H1 (cell line): ENCODE data around the gene NT5C. TPM values are rescaled to one million over a fixed set of nuclear protein-coding genes. Genes with fewer than 3 reads are reported as not detected.
"Not testable (repeated sequence)": the region's sequence is repeated elsewhere in the genome, so short reads cannot be mapped to it uniquely, and the experiment has no call there.

ENCODE experiments used
- CTCF ChIA-PET: fragments of 300-600 bp; sonication (Branson Sonifier 250); formaldehyde crosslinking; loops from one replicate; lab custom pipeline; 2021; ENCODE audit not compliant: partially characterized antibody; lab: Charles Lee
- POLR2A ChIA-PET: fragments of 300-600 bp; sonication (Branson Sonifier 250); formaldehyde crosslinking; loops from one replicate; lab custom pipeline; 2021; ENCODE audit warnings: inconsistent platforms; ENCODE audit not compliant: partially characterized antibody; lab: Charles Lee
- DNase-seq, 2 experiments: peaks; one replicate each; pipeline versions ENCODE4 v3.0.0 to v3.0.0-alpha.2; 2010 to 2022; ENCODE audit warnings: low spot score in 2 of 2, low read depth in 1 of 2, mixed read lengths in 1 of 2
- FAIRE-seq: peaks from 2 replicates; lab custom pipeline; 2011; peaks lifted over from hg19 to GRCh38; lab: Jason Lieb, UNC
- H2AFZ ChIP-seq: 2 replicates; pipeline ENCODE4 v1.8.1; 2012; ENCODE audit warnings: low read length, inconsistent platforms
- H2AK5ac ChIP-seq: 2 replicates; pipeline ENCODE4 v1.6.1; 2013; ENCODE audit warnings: low read depth, low read length
- H2BK120ac ChIP-seq: replicated peaks from 2 replicates; pipeline ENCODE3; 2013; ENCODE audit warnings: low read depth, low read length, inconsistent platforms
- H2BK12ac ChIP-seq: 2 replicates; pipeline ENCODE4 v1.6.1; 2013; ENCODE audit warnings: low read depth, low read length
- H2BK15ac ChIP-seq: 2 replicates; pipeline ENCODE4 v1.6.1; 2013; ENCODE audit warnings: low read length
- H2BK20ac ChIP-seq: 2 replicates; pipeline ENCODE4 v1.6.1; 2013; ENCODE audit warnings: low read length
- H2BK5ac ChIP-seq: 2 replicates; pipeline ENCODE4 v1.6.1; 2013; ENCODE audit warnings: low read depth, low read length
- H3K14ac ChIP-seq: 2 replicates; pipeline ENCODE4 v1.6.1; 2013; ENCODE audit warnings: inconsistent platforms; ENCODE audit not compliant: insufficient read length
- H3K18ac ChIP-seq: 2 replicates; pipeline ENCODE4 v1.6.1; 2013; ENCODE audit warnings: low read length; ENCODE audit errors: extremely low read depth
- H3K23ac ChIP-seq: 2 replicates; pipeline ENCODE4 v1.6.1; 2013; ENCODE audit warnings: inconsistent platforms; ENCODE audit not compliant: insufficient read length
- H3K23me2 ChIP-seq: 2 replicates; pipeline ENCODE4 v1.6.1; 2013; ENCODE audit warnings: low read depth, low read length
- H3K27ac ChIP-seq: 2 replicates; pipeline ENCODE4 v1.6.1; 2011; ENCODE audit warnings: low read depth, low read length, inconsistent platforms
- H3K27me3 ChIP-seq, 4 experiments: replicated peaks in 1 of 4; 1 replicate in 1 of 4; 2 replicates in 3 of 4; pipeline versions ENCODE4 v1.6.1 to v1.8.1; 2011 to 2013; ENCODE audit warnings: low read length in 3 of 4, mild to moderate bottlenecking in 3 of 4, inconsistent platforms in 2 of 4, mixed read lengths in 2 of 4, moderate library complexity in 1 of 4; ENCODE audit not compliant: control insufficient read depth in 3 of 4, insufficient read depth in 3 of 4; ENCODE audit errors: extremely low read depth in 1 of 4
- H3K36me3 ChIP-seq, 4 experiments: 2 replicates each; pipeline versions ENCODE4 v1.6.1 to v1.8.1; 2011 to 2013; ENCODE audit warnings: mild to moderate bottlenecking in 4 of 4, low read length in 3 of 4, moderate library complexity in 2 of 4, control low read depth in 1 of 4, inconsistent platforms in 1 of 4; ENCODE audit not compliant: insufficient read depth in 4 of 4, control insufficient read depth in 2 of 4
- H3K4ac ChIP-seq: replicated peaks from 2 replicates; pipeline ENCODE3; 2013; ENCODE audit warnings: low read length, low read depth, mixed read lengths, inconsistent platforms; ENCODE audit not compliant: insufficient read length
- H3K4me1 ChIP-seq, 4 experiments: replicated peaks in 1 of 4; 1 replicate in 1 of 4; 2 replicates in 3 of 4; pipeline versions ENCODE4 v1.6.1 to v1.8.1; 2011 to 2013; ENCODE audit warnings: low read length in 3 of 4, inconsistent platforms in 2 of 4, mixed read lengths in 1 of 4; ENCODE audit not compliant: insufficient read depth in 4 of 4, control insufficient read depth in 3 of 4
- H3K4me2 ChIP-seq, 2 experiments: 2 replicates each; pipeline versions ENCODE4 v1.6.1 to v1.8.1; 2011 to 2013; ENCODE audit warnings: low read depth in 2 of 2, low read length in 2 of 2, control low read depth in 1 of 2, inconsistent platforms in 1 of 2, mild to moderate bottlenecking in 1 of 2; ENCODE audit not compliant: insufficient read depth in 1 of 2
- H3K4me3 ChIP-seq, 4 experiments: fragments of 200-600, 300-600 bp in 1 of 4; sonication (generic), shearing (Covaris generic), sonication (Bioruptor Twin) in 1 of 4; 2 replicates each; pipeline versions ENCODE4 v1.5.1 to v1.8.1; 2011 to 2016; ENCODE audit warnings: low read length in 4 of 4, low read depth in 3 of 4, control low read depth in 2 of 4, inconsistent platforms in 2 of 4, mild to moderate bottlenecking in 2 of 4, mixed read lengths in 1 of 4, moderate library complexity in 1 of 4; ENCODE audit not compliant: insufficient read depth in 2 of 4; ENCODE audit errors: extremely low read depth in 1 of 4
- H3K56ac ChIP-seq: replicated peaks from 2 replicates; pipeline ENCODE3; 2013; ENCODE audit warnings: low read depth, mild to moderate bottlenecking, mixed read lengths, low read length, inconsistent platforms; ENCODE audit not compliant: insufficient read length
- H3K79me1 ChIP-seq: 2 replicates; pipeline ENCODE4 v1.6.1; 2013; ENCODE audit warnings: low read depth, low read length, control low read depth
- H3K79me2 ChIP-seq, 2 experiments: 2 replicates each; pipeline versions ENCODE4 v1.6.1 to v1.8.1; 2012 to 2013; ENCODE audit warnings: low read length in 2 of 2, mild to moderate bottlenecking in 2 of 2, inconsistent platforms in 1 of 2; ENCODE audit not compliant: insufficient read depth in 2 of 2, control insufficient read depth in 1 of 2
- H3K9ac ChIP-seq, 4 experiments: replicated peaks in 1 of 4; 1 replicate in 1 of 4; 2 replicates in 3 of 4; pipeline versions ENCODE4 v1.6.1 to v1.8.1; 2011 to 2013; ENCODE audit warnings: low read depth in 3 of 4, low read length in 3 of 4, control low read depth in 2 of 4, mild to moderate bottlenecking in 2 of 4, moderate library complexity in 2 of 4, inconsistent platforms in 1 of 4; ENCODE audit errors: extremely low read depth in 1 of 4
- H3K9me3 ChIP-seq, 2 experiments: 2 replicates each; pipeline versions ENCODE4 v1.6.1 to v1.8.1; 2012 to 2013; ENCODE audit warnings: mild to moderate bottlenecking in 2 of 2, moderate library complexity in 2 of 2, control low read depth in 1 of 2, inconsistent platforms in 1 of 2, low read depth in 1 of 2, low read length in 1 of 2, mixed read lengths in 1 of 2; ENCODE audit not compliant: insufficient read depth in 2 of 2
- H4K20me1 ChIP-seq, 2 experiments: replicated peaks in 1 of 2; 2 replicates each; pipeline versions ENCODE3 to v1.8.1; 2011 to 2013; ENCODE audit warnings: inconsistent platforms in 2 of 2, low read length in 2 of 2, mild to moderate bottlenecking in 1 of 2; ENCODE audit not compliant: insufficient read depth in 2 of 2, control insufficient read depth in 1 of 2
- H4K5ac ChIP-seq: 2 replicates; pipeline ENCODE4 v1.6.1; 2013; ENCODE audit warnings: low read length, low read depth, mixed read lengths, inconsistent platforms; ENCODE audit not compliant: insufficient read length
- H4K8ac ChIP-seq: 2 replicates; pipeline ENCODE4 v1.8.0; 2013; ENCODE audit warnings: mild to moderate bottlenecking, moderate library complexity, low read length, inconsistent platforms; ENCODE audit not compliant: insufficient read depth; ENCODE audit errors: extremely low read depth
- H4K91ac ChIP-seq: replicated peaks from 2 replicates; pipeline ENCODE3; 2013; ENCODE audit warnings: low read length, mixed read lengths, inconsistent platforms; ENCODE audit not compliant: insufficient read length
- WGBS, 2 experiments: shearing (Covaris generic) in 1 of 2; methylation state at CpG; one replicate each; pipeline versions ENCODE4 v1.1.6 to v1.1.7; 2013 to 2015; ENCODE audit warnings: low lambda C conversion rate in 2 of 2, mixed read lengths in 2 of 2, inconsistent platforms in 1 of 2, low coverage in 1 of 2, missing lambda C conversion rate in 1 of 2; ENCODE audit not compliant: insufficient replicate concordance in 2 of 2, insufficient coverage in 1 of 2, insufficient read length in 1 of 2; ENCODE audit errors: extremely low coverage in 1 of 2, missing lambda C conversion rate in 1 of 2; 5-methylcytosine and 5-hydroxymethylcytosine counted together
- polyA plus RNA-seq, 7 experiments: library from polyadenylated mRNA; depleted of rRNA in 3 of 7; stranded (reverse) in 5 of 7; unstranded in 2 of 7; fragments of >200 nt in 5 of 7; fragments of 200-250 nt in 2 of 7; gene quantifications; 1 replicate in 5 of 7; 2 replicates in 1 of 7; 4 replicates in 1 of 7; pipeline versions ENCODE4 v1.2.1 to v1.2.3, GENCODE V29; 2011 to 2013; ENCODE audit warnings: missing spikeins in 2 of 7, mixed read lengths in 2 of 7
- total RNA-seq: library from RNA; stranded (reverse); fragmentation: NEBNext Ultra II Directional; extraction: Animal tissue kit (Norgen Biotek cat#: 25700); gene quantifications from 2 replicates; pipeline ENCODE4 v1.2.1, GENCODE V29; 2021

Gene NT5C
- total and polyA plus RNA-seq, 2 of the 8 experiments (the other 6 are each of a cell fraction or from before 2014, with no cell fraction given), result 52.1 to 66.4 TPM

DNA sequence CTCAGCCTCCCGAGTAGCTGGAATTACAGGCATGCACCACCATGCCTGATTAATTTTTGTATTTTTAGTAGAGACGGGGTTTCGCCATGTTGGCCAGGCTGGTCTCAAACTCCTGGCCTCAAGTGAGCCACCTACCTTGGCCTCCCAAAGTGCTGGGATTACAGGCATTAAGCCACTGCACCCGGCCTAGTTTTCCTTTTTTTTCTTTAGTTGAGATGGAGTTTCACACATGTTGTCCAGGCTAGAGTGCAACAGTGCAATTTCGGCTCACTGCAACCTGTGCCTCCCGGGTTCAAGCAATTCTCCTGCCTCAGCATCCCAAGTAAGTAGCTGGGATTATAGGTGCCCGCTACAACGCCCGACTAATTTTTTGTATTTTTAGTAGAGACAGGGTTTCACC lies 6.2 kb upstream of the NT5C start:
- 95% methylated on average over 9 of the region's 9 CpGs; no CpG with 5 or more reads in 1 of the 2 experiments for WGBS, 2 experiments
- H3K23ac ChIP-seq, H4K5ac ChIP-seq, DNase-seq, H3K9ac ChIP-seq, H3K4ac ChIP-seq, H3K18ac ChIP-seq, H2BK15ac ChIP-seq, H2BK20ac ChIP-seq, H3K27me3 ChIP-seq, H4K8ac ChIP-seq, H3K27ac ChIP-seq, FAIRE-seq, H2BK5ac ChIP-seq, H3K4me1 ChIP-seq, H3K4me2 ChIP-seq, H3K79me2 ChIP-seq, H2AK5ac ChIP-seq, H3K23me2 ChIP-seq, H2BK120ac ChIP-seq, H3K4me3 ChIP-seq, H3K56ac ChIP-seq, H3K14ac ChIP-seq, H2BK12ac ChIP-seq, H4K91ac ChIP-seq, H3K9me3 ChIP-seq, H2AFZ ChIP-seq, H4K20me1 ChIP-seq, H3K79me1 ChIP-seq: not testable (repeated sequence)
- POLR2A ChIA-PET, result interaction anchor here (0.6 to 4.9 kb wide), 11 partner anchors 8 to 78 kb away, joined by 3 to 29 read pairs (median 6); partner anchors contain the start of gene JPT1
- H3K36me3 ChIP-seq, result peaks cover 8 to 71% (median 30%) of the 10 kb centered on the region in 4 experiments
- CTCF ChIA-PET, result interaction anchor here (1.2 to 1.6 kb wide), 2 partner anchors 23 to 64 kb away, joined by 3 to 10 read pairs; no protein-coding TSS in a partner anchor
